Sigmoid colon (tissue), 4 donors: Measurements from ENCODE around the gene GAS6.

Experiments used
- CTCF ChIP-seq, 4 experiments: fragments of 450-650 bp in 3 of 4; fragments of 200-600 bp in 1 of 4; IDR thresholded peaks; one replicate each; pipeline ENCODE4 v1.5.1; 2016 to 2019; ENCODE audit warnings: antibody characterized with exemption in 4 of 4, mild to moderate bottlenecking in 3 of 4, moderate library complexity in 2 of 4
- EP300 ChIP-seq, 4 donors: sonication (generic); formaldehyde crosslinking; IDR thresholded peaks; one replicate each; pipeline ENCODE4 v1.6.1; 2017; ENCODE audit warnings: antibody characterized with exemption in 4 of 4
- POLR2A ChIP-seq, 2 donors: fragments of 450-650 bp; IDR thresholded peaks; one replicate each; pipeline ENCODE4 v1.6.1; 2016; ENCODE audit warnings: antibody characterized with exemption in 2 of 2, mild to moderate bottlenecking in 2 of 2, moderate library complexity in 2 of 2
- POLR2AphosphoS5 ChIP-seq, 4 donors: sonication (generic); formaldehyde crosslinking; IDR thresholded peaks; one replicate each; pipeline ENCODE4 v1.6.1; 2017; ENCODE audit warnings: antibody characterized with exemption in 4 of 4

GRCh38 chr13:113832205-113832604 lies 31.7 kb downstream of the GAS6 start:
- TF ChIP-seq CTCF (IDR thresholded peaks at IDR 0.05) (no peak), POLR2AphosphoS5 (IDR thresholded peaks at IDR 0.05) (no peak), POLR2A (IDR thresholded peaks at IDR 0.05) (no peak), EP300 (IDR thresholded peaks at IDR 0.05) (no peak)
